Endothelial cell of umbilical vein (primary cell): ENCODE results near the gene ZC3H18. TPM values are rescaled to one million over a fixed set of nuclear protein-coding genes. Genes with fewer than 3 reads are reported as not detected.

Source experiments
- BruUV-seq: library from RNA; stranded (reverse); fragments of 400-500 nt; replicated peaks from 2 replicates; lab custom pipeline; 2021; lab: Mats Ljungman, UMichigan
- CTCF ChIA-PET: fragments of 300-600, 350-600 bp; sonication (Branson Sonifier 250); formaldehyde crosslinking; loops from one replicate; lab custom pipeline; 2021; ENCODE audit warnings: antibody characterized with exemption, inconsistent platforms; lab: Charles Lee
- POLR2A ChIA-PET: fragments of 300-600, 350-600 bp; sonication (Branson Sonifier 250); formaldehyde crosslinking; loops from one replicate; lab custom pipeline; 2021; ENCODE audit warnings: antibody characterized with exemption, inconsistent platforms; lab: Charles Lee
- DNase-seq: peaks from one replicate; pipeline ENCODE4 v3.0.0-alpha.2; 2011; ENCODE audit warnings: low read depth, low spot score
- FAIRE-seq: peaks from 2 replicates; lab custom pipeline; 2011; peaks lifted over from hg19 to GRCh38; lab: Jason Lieb, UNC
- H2AFZ ChIP-seq: 2 replicates; pipeline ENCODE4 v1.6.0; 2012; ENCODE audit warnings: low read depth, low read length, control low read depth, inconsistent platforms
- H3K27ac ChIP-seq: 2 replicates; pipeline ENCODE4 v1.5.1; 2011; ENCODE audit warnings: low read depth, mild to moderate bottlenecking, control low read depth, low read length, moderate library complexity; ENCODE audit not compliant: insufficient read depth
- H3K27me3 ChIP-seq, 2 experiments: 2 replicates each; pipeline versions ENCODE4 v1.6.0 to v1.6.1; 2011; ENCODE audit warnings: low read length in 2 of 2, mixed read lengths in 1 of 2; ENCODE audit not compliant: control insufficient read depth in 2 of 2, insufficient read depth in 2 of 2
- H3K36me3 ChIP-seq, 2 experiments: 2 replicates in 1 of 2; 3 replicates in 1 of 2; pipeline ENCODE4 v1.5.1; 2011; ENCODE audit warnings: low read length in 2 of 2, mild to moderate bottlenecking in 1 of 2, moderate library complexity in 1 of 2; ENCODE audit not compliant: control insufficient read depth in 2 of 2, insufficient read depth in 2 of 2; ENCODE audit errors: extremely low read depth in 1 of 2
- H3K4me1 ChIP-seq: 3 replicates; pipeline ENCODE4 v1.5.1; 2011; ENCODE audit warnings: mild to moderate bottlenecking, low read length; ENCODE audit not compliant: control insufficient read depth, insufficient read depth; ENCODE audit errors: extremely low read depth
- H3K4me2 ChIP-seq: 2 replicates; pipeline ENCODE4 v1.6.1; 2011; ENCODE audit warnings: low read length, control low read depth, mixed read lengths; ENCODE audit not compliant: insufficient read depth
- H3K4me3 ChIP-seq, 3 experiments: fragments of 200-600 bp in 1 of 3; sonication (generic), shearing (Covaris generic) in 1 of 3; replicated peaks in 1 of 3; 2 replicates each; pipeline ENCODE4 v1.5.1; 2011 to 2016; ENCODE audit warnings: control low read depth in 3 of 3, low read length in 3 of 3, mild to moderate bottlenecking in 2 of 3, inconsistent platforms in 1 of 3, low read depth in 1 of 3, moderate library complexity in 1 of 3; ENCODE audit not compliant: insufficient read depth in 1 of 3
- H3K79me2 ChIP-seq: 2 replicates; pipeline ENCODE4 v1.6.0; 2012; ENCODE audit warnings: low read length, inconsistent platforms; ENCODE audit not compliant: control insufficient read depth, insufficient read depth
- H3K9ac ChIP-seq: replicated peaks from 2 replicates; pipeline ENCODE3; 2011; ENCODE audit warnings: low read length, control low read depth; ENCODE audit not compliant: insufficient read depth; ENCODE audit errors: extremely low read depth
- H3K9me1 ChIP-seq: replicated peaks from 3 replicates; pipeline ENCODE4 v1.6.0; 2011; ENCODE audit warnings: mild to moderate bottlenecking, low read length; ENCODE audit not compliant: control insufficient read depth, insufficient read depth; ENCODE audit errors: extremely low read depth
- H3K9me3 ChIP-seq: replicated peaks from 2 replicates; pipeline ENCODE4 v1.5.1; 2012; ENCODE audit warnings: low read length, inconsistent platforms; ENCODE audit not compliant: control insufficient read depth, insufficient read depth
- H4K20me1 ChIP-seq: replicated peaks from 2 replicates; pipeline ENCODE3; 2011; ENCODE audit warnings: mild to moderate bottlenecking, low read length; ENCODE audit not compliant: control insufficient read depth, insufficient read depth; ENCODE audit errors: extremely low read depth
- EZH2 ChIP-seq: IDR thresholded peaks from 2 replicates; pipeline ENCODE4 v1.6.1; 2012; ENCODE audit warnings: borderline replicate concordance, low read depth, mild to moderate bottlenecking, moderate library complexity, low read length, inconsistent platforms; ENCODE audit not compliant: severe bottlenecking
- FOS ChIP-seq: IDR thresholded peaks from 2 replicates; pipeline ENCODE4 v1.6.1; 2011; ENCODE audit warnings: mild to moderate bottlenecking, low read length, moderate library complexity, borderline replicate concordance; ENCODE audit not compliant: insufficient read depth
- GATA2 ChIP-seq: IDR thresholded peaks from 2 replicates; pipeline ENCODE4 v1.7.0; 2011; ENCODE audit warnings: low read depth, mild to moderate bottlenecking, moderate library complexity, mixed read lengths, low read length; ENCODE audit not compliant: insufficient read length, insufficient read depth
- JUN ChIP-seq: IDR thresholded peaks from 2 replicates; pipeline ENCODE4 v1.6.1; 2011; ENCODE audit warnings: borderline replicate concordance, low read depth; ENCODE audit not compliant: insufficient read length, insufficient read depth
- MYC ChIP-seq: IDR thresholded peaks from one replicate; pipeline ENCODE4 v1.6.1; 2011; ENCODE audit warnings: mild to moderate bottlenecking, low read depth, low read length
- POLR2A ChIP-seq: IDR thresholded peaks from 2 replicates; pipeline ENCODE4 v1.6.1; 2012; ENCODE audit warnings: low read depth, mild to moderate bottlenecking, control low read depth, low read length
- POLR2AphosphoS5 ChIP-seq: IDR thresholded peaks from 2 replicates; pipeline ENCODE4 v1.6.1; 2012; ENCODE audit warnings: low read depth, mild to moderate bottlenecking, control low read depth, low read length, moderate library complexity; ENCODE audit not compliant: insufficient read depth
- dilution Hi-C: fragments of 300-500 bp; cut with MboI; formaldehyde crosslinking; loops from one replicate; pipeline ENCODE4 v1.15.0; 2019; ENCODE audit warnings: low sequenced_read_pairs; ENCODE audit not compliant: extremely low pct_ligation_motif_present
- intact Hi-C: fragments of 100-400 bp; cut with micrococcal nuclease; formaldehyde crosslinking; loops from one replicate; pipeline ENCODE4 v1.10.0; 2022
- polyA plus RNA-seq, 4 experiments: library from polyadenylated mRNA; depleted of rRNA in 3 of 4; stranded (reverse) in 3 of 4; unstranded in 1 of 4; fragments of >200 nt; gene quantifications; 2 replicates each; pipeline versions ENCODE4 v1.2.1 to v1.2.3, GENCODE V29; 2011 to 2012; ENCODE audit warnings: missing spikeins in 1 of 4
- total RNA-seq: library from RNA; stranded (reverse); gene quantifications from 2 replicates; pipeline ENCODE4 v1.2.3, GENCODE V29; 2021
- TF ChIP-seq, protein P1 (sequence below), 2 donors: IDR thresholded peaks; 1 replicate in 1 of 2; 2 replicates in 1 of 2; pipeline ENCODE4 v1.5.1; 2011; ENCODE audit warnings: low read length in 2 of 2, mild to moderate bottlenecking in 2 of 2, moderate library complexity in 2 of 2, control low read depth in 1 of 2, inconsistent platforms in 1 of 2, low read depth in 1 of 2; ENCODE audit not compliant: insufficient read depth in 1 of 2; ENCODE audit errors: extremely low read depth in 1 of 2
- TF ChIP-seq, protein P2 (sequence below): IDR thresholded peaks from 2 replicates; pipeline ENCODE4 v1.6.1; 2011; ENCODE audit not compliant: insufficient read depth, insufficient read length

The ZC3H18 gene
- total and polyA plus RNA-seq, 2 donors (not counting 3 experiments of a cell fraction or from before 2014, with no cell fraction given) = 12.1 to 52.8 TPM

DNA sequence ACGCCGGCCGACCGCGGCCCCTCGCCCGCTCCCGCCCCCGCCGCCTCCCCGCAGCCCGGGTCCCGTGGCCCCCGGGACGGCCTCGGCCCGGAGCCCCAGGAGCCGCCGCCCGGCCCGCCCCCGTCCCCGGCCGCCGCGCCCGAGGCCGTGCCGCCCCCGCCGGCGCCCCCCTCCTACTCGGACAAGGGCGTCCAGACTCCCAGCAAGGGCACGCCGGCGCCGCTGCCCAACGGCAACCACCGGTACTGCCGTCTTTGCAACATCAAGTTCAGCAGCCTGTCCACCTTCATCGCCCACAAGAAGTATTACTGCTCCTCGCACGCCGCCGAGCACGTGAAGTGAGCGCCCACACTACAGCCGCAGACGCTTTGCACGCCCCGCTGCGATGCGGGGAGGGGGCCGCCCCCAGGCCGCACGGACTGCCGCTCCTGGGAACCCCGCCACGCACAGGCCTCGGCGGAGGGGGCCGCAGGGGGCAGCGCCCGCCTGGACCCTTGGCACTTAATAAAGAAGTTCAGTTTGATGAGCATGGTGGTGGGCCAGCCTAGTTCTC is 35.5 kb upstream of the ZC3H18 start:
- no peaks in the 10 kb centered on the region for H4K20me1 ChIP-seq
- CTCF ChIA-PET = interaction anchor here (1.4 to 1.6 kb wide), 2 partner anchors 24 to 26 kb away, joined by 5 to 8 read pairs; no protein-coding TSS in a partner anchor

DNA sequence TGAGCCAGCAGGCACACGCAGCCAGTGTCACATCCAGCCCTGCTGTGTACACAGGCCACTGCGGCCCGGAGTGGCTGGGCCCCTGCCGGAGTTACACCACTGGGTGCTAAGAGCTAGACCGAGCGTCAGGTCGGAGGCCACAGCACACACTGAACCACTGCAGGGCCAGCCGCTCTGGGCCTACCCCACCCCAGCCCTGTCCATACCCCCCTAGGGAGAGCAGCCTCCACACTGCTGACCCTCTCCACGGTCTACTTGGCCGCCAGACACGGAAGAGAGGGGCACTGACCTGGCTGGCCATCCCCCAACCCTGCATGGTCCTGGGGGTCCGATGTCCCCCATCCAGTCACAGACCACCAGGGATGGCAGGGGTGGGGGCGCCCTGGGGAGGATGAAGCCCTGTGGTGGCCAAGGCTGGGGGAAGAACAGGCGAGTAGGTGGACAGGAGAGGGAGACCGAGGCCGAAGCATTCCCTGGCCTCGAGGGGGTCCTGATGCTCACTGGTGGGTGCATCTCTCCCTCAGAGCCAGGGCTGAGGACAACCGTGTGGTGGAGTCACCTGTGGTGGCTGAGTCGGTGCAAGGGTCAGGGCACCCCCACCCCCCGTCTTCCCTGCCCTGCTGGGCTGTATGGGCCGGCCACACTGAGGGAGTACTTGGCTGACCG is 34.9 kb upstream of the ZC3H18 start:
- ChIA-PET POLR2A (no interaction called here), CTCF (interaction anchor here (1.1 to 1.2 kb wide), 2 partner anchors 23 to 50 kb away, joined by 3 read pairs; no protein-coding TSS in a partner anchor)
- intact Hi-C loops (no loop called here), dilution Hi-C loops (no loop called here)
- TF ChIP-seq MYC (no peak), EZH2 (no peak), POLR2AphosphoS5 (no peak), JUN (no peak), POLR2A (no peak), GATA2 (no peak), FOS (no peak)
- TF ChIP-seq, protein P1, sequence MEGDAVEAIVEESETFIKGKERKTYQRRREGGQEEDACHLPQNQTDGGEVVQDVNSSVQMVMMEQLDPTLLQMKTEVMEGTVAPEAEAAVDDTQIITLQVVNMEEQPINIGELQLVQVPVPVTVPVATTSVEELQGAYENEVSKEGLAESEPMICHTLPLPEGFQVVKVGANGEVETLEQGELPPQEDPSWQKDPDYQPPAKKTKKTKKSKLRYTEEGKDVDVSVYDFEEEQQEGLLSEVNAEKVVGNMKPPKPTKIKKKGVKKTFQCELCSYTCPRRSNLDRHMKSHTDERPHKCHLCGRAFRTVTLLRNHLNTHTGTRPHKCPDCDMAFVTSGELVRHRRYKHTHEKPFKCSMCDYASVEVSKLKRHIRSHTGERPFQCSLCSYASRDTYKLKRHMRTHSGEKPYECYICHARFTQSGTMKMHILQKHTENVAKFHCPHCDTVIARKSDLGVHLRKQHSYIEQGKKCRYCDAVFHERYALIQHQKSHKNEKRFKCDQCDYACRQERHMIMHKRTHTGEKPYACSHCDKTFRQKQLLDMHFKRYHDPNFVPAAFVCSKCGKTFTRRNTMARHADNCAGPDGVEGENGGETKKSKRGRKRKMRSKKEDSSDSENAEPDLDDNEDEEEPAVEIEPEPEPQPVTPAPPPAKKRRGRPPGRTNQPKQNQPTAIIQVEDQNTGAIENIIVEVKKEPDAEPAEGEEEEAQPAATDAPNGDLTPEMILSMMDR (IDR thresholded peaks at IDR 0.05; ENCODE audit: extremely low read depth in 1 of 2, insufficient read depth in 1 of 2, low read depth in 1 of 2, low read length in 2 of 2) = no peak
- TF ChIP-seq, protein P2, sequence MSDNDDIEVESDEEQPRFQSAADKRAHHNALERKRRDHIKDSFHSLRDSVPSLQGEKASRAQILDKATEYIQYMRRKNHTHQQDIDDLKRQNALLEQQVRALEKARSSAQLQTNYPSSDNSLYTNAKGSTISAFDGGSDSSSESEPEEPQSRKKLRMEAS = no peak
- Histone ChIP-seq H3K9ac (no peak overlapping the region), H3K4me2 (no peak overlapping the region), H3K27me3 (peaks cover 0 to 11% of the 10 kb centered on the region in 2 experiments), H3K9me1 (no peaks in the 10 kb centered on the region), H2AFZ (no peak overlapping the region), H4K20me1 (no peaks in the 10 kb centered on the region), H3K27ac (no peak overlapping the region), H3K36me3 (no peaks in the 10 kb centered on the region), H3K4me1 (no peaks in the 10 kb centered on the region), H3K4me3 (no peak overlapping the region), H3K79me2 (no peaks in the 10 kb centered on the region), H3K9me3 (no peaks in the 10 kb centered on the region)
- FAIRE-seq (no peak), DNase-seq (no peak)
- BruUV-seq = no TSS peak

More for the DNA sequence above, 35.5 kb upstream of the ZC3H18 start:
- dilution Hi-C loops (no loop called here), intact Hi-C loops (no loop called here)
- no peaks in the 10 kb centered on the region for H3K9me3 ChIP-seq
- H3K27me3 ChIP-seq = peaks cover 0 to 10% of the 10 kb centered on the region in 2 experiments
- POLR2A ChIA-PET = no interaction called here
- no peaks in the 10 kb centered on the region for H3K4me1 ChIP-seq
- H3K27ac ChIP-seq = no peak overlapping the region
- H3K36me3 ChIP-seq = no peaks in the 10 kb centered on the region
- H3K9ac ChIP-seq = no peak overlapping the region
- DNase-seq (no peak), FAIRE-seq (no peak)
- peak overlapping the region in 2 of 3 experiments; percentile 20 to 28 for H3K4me3 ChIP-seq
- no peak overlapping the region for H3K4me2 ChIP-seq
- TF ChIP-seq EZH2 = no peak
- TF ChIP-seq POLR2AphosphoS5 = no peak
- H3K79me2 ChIP-seq = no peaks in the 10 kb centered on the region
- no peak overlapping the region for H2AFZ ChIP-seq
- BruUV-seq = TSS peak; percentile 37
- H3K9me1 ChIP-seq = no peaks in the 10 kb centered on the region
